PFSK-1 (cell line): ENCODE measurements around the gene ATP6V0A1.

ENCODE experiments used
- FOXP2 ChIP-seq: optimal IDR thresholded peaks from 2 replicates; pipeline ENCODE3; 2011; ENCODE audit warnings: borderline replicate concordance, control low read depth, inconsistent platforms; ENCODE audit not compliant: insufficient read depth; ENCODE audit errors: extremely low read length, extremely low read depth
- POLR2AphosphoS5 ChIP-seq: IDR thresholded peaks from 2 replicates; pipeline ENCODE4 v1.6.1; 2012; ENCODE audit warnings: low read depth, mild to moderate bottlenecking, control low read depth, low read length, moderate library complexity
- SIN3A ChIP-seq: IDR thresholded peaks from 2 replicates; pipeline ENCODE4 v1.6.1; 2012; ENCODE audit warnings: mild to moderate bottlenecking, low read length, moderate library complexity, borderline replicate concordance; ENCODE audit not compliant: insufficient read depth
- TAF1 ChIP-seq: IDR thresholded peaks from 2 replicates; pipeline ENCODE4 v1.6.1; 2012; ENCODE audit warnings: low read length, control low read depth, borderline replicate concordance; ENCODE audit not compliant: insufficient read depth
- TF ChIP-seq, protein P1 (sequence below), 2 experiments: IDR thresholded peaks; 2 replicates each; pipeline versions ENCODE4 v1.6.1 to v1.8.0; 2011 to 2012; ENCODE audit warnings: low read depth in 2 of 2, low read length in 2 of 2, control low read depth in 1 of 2, inconsistent platforms in 1 of 2, mild to moderate bottlenecking in 1 of 2, moderate library complexity in 1 of 2; ENCODE audit not compliant: insufficient read depth in 1 of 2

The ATP6V0A1 gene

DNA sequence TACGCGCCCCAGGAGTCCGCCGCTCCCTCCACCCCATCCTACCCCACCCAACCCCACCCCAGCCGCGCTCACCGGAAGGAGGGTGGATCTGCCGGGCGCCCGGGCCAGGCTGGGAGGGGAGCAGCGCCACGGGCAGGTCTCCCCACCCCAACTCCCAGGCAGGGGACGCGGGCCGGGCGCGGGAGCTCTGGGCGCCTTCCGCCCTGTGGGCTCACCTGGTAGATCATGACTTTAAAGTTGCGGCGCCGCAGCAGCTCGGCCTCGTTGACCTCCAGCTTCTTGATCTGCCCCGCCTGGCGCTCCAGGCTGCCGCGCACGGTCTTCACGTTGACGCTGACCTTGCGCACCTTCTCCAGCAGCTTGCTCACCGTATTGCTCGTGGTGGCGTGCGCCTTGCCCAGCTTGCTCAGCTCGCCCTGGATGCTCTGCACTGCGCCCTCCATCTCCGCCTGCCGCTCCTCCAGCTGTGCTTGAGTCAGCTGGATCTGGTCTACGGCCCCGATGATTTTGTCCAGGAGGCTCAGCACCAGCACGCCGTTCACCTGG is 36.2 kb upstream of the ATP6V0A1 start:
- TF ChIP-seq FOXP2, result no peak
- TF ChIP-seq TAF1, result no peak
- no peak for TF ChIP-seq SIN3A
- TF ChIP-seq, protein P1, sequence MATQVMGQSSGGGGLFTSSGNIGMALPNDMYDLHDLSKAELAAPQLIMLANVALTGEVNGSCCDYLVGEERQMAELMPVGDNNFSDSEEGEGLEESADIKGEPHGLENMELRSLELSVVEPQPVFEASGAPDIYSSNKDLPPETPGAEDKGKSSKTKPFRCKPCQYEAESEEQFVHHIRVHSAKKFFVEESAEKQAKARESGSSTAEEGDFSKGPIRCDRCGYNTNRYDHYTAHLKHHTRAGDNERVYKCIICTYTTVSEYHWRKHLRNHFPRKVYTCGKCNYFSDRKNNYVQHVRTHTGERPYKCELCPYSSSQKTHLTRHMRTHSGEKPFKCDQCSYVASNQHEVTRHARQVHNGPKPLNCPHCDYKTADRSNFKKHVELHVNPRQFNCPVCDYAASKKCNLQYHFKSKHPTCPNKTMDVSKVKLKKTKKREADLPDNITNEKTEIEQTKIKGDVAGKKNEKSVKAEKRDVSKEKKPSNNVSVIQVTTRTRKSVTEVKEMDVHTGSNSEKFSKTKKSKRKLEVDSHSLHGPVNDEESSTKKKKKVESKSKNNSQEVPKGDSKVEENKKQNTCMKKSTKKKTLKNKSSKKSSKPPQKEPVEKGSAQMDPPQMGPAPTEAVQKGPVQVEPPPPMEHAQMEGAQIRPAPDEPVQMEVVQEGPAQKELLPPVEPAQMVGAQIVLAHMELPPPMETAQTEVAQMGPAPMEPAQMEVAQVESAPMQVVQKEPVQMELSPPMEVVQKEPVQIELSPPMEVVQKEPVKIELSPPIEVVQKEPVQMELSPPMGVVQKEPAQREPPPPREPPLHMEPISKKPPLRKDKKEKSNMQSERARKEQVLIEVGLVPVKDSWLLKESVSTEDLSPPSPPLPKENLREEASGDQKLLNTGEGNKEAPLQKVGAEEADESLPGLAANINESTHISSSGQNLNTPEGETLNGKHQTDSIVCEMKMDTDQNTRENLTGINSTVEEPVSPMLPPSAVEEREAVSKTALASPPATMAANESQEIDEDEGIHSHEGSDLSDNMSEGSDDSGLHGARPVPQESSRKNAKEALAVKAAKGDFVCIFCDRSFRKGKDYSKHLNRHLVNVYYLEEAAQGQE (IDR thresholded peaks at IDR 0.05; ENCODE audit: insufficient read depth in 1 of 2, low read depth in 2 of 2, low read length in 2 of 2), result no peak
- no peak for TF ChIP-seq POLR2AphosphoS5

DNA sequence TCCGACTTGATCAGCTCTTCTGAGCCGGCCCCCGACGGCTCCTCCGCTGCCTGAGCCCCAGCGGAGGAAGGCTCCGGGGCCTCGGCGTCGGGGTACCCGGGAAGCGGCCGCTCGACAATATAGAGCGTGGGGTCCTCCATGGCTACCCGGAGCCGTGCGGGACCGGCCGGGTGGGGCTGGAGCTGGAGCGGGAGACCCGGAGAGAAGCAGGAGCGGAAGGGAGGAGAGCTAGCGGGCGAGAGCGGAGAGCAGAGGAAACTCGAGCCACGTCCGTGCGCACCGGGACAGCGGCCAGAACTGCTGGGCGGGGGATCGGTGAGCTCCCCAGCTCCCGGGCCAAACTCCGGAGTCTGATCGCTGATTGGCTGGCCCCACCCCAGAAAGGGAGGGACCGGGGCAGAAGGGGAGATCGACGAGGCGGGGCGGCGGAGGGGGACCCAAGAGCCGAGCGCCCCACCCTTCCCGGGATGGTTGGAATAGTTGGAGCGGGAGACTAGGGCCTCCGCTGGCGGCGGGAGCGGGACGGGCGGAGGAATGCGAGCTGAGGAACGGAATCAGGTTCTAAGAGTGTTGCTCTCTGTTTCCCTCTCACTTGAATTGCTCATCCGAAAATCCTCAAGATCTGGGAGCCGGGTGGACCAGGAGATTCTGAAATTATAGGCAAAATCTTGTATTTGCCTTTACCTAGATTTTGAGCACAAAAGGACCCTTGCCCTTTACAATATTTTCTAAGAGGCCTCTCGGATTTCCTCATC is 35.5 kb upstream of the ATP6V0A1 start, which contains the start of gene CAVIN1:
TSS of gene CAVIN1 (minus strand) at position 299 of the 755 bp plus-strand sequence. CDS start at position 140, 159 bp downstream.
- TF ChIP-seq POLR2AphosphoS5, result peak; percentile 82; the same call in 1 of the 2 replicates
- peak; percentile 70; the same call in 1 of the 2 replicates for TF ChIP-seq TAF1
- TF ChIP-seq SIN3A, result no peak
- TF ChIP-seq FOXP2, result peak; percentile 29
- TF ChIP-seq, protein P1 (IDR thresholded peaks at IDR 0.05; ENCODE audit: insufficient read depth in 1 of 2, low read depth in 2 of 2, low read length in 2 of 2), result peak; percentile 56 to 65; a peak in 2 of 4 replicates

DNA sequence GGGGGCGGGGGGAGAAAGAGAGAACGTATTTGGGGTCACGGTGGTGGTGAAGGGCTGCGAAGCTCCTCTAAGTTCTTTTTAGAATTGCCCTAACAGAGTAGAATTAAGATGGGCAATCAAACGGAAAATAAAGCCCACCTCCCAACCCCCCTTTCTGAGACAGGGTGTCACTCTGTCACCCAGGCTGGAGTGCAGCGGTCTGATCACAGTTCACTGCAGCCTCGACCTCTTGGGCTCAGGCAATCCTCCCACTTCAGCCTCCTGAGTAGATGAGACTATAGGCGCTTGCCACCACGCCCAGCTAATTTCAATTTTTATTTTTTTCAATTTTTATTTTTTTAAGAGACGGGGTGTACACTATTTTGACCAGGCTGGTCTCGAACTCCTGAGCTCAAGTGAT is 34.9 kb upstream of the ATP6V0A1 start:
- TF ChIP-seq POLR2AphosphoS5 (no peak), FOXP2 (no peak), SIN3A (no peak), TAF1 (no peak)
- TF ChIP-seq, protein P1 (IDR thresholded peaks at IDR 0.05; ENCODE audit: insufficient read depth in 1 of 2, low read depth in 2 of 2, low read length in 2 of 2), result no peak

DNA sequence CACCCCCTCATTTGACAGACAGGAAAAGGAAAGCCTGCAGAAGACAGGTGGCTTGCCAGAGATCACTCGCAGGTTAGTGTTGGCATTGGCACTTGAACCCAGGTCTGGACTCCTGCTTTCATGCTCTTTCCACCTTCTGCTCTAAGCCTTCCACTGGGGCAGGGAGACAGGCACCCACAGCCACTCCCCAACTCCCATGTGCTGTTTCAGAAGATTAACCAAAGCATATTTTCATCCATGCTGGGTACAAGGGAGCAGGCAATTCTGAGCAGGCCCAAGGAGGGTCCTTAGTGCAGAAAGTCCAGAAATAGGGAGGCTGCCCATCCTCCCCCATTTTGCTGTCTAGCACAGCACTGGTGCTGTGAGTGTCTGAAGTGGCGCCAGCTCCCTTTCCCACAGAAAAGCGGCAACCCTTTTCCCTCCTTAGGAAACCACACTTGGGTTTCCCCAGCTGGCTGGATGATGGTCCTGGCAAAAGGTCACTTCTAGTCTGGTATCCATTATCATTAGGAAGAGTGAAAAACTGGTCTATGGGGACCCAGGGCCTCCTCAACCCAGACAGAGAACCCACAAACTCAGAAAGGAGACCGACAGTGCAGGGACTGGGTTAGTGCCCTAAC is 33.6 kb upstream of the ATP6V0A1 start:
- TF ChIP-seq FOXP2 (no peak), SIN3A (no peak)
- TF ChIP-seq, protein P1 (IDR thresholded peaks at IDR 0.05; ENCODE audit: insufficient read depth in 1 of 2, low read depth in 2 of 2, low read length in 2 of 2), result no peak
